K562 (cell line): ENCODE results near the gene TMF1. TPM values are rescaled to one million over a fixed set of nuclear protein-coding genes. Genes with fewer than 3 reads are reported as not detected.

Experiments
- ATAC-seq: fragments of 200-7000 bp; cut with Tn5 transposase; 3 replicates; pipeline ENCODE4 v1.9.1; 2020; ENCODE audit warnings: moderate library complexity
- BruUV-seq: library from RNA; stranded (reverse); fragments of 400-500 nt; replicated peaks from 2 replicates; lab custom pipeline; 2021; lab: Mats Ljungman, UMichigan
- CTCF ChIA-PET: fragments of 300-600 bp; formaldehyde crosslinking; extraction: SDS; loops from one replicate; lab custom pipeline; 2021; ENCODE audit warnings: low intra/inter-chr PET ratio; lab: Yijun Ruan, JAX
- POLR2A ChIA-PET: fragments of 300-600, 350-650 bp; sonication (Branson Sonifier 250); formaldehyde crosslinking; extraction: SDS; loops from one replicate; lab custom pipeline; 2021; ENCODE audit warnings: antibody characterized with exemption, inconsistent platforms; lab: Yijun Ruan, JAX
- DNase-seq, 4 experiments: peaks; one replicate each; pipeline versions ENCODE4 v3.0.0 to v3.0.0-alpha.2; 2011 to 2018; ENCODE audit warnings: low spot score in 3 of 4, mixed read lengths in 3 of 4; ENCODE audit errors: extremely low read depth in 1 of 4
- FAIRE-seq: peaks from 2 replicates; lab custom pipeline; 2011; peaks lifted over from hg19 to GRCh38; lab: Jason Lieb, UNC
- H2AFZ ChIP-seq: 2 replicates; pipeline ENCODE4 v1.6.0; 2011; ENCODE audit warnings: low read depth, low read length, control low read depth, inconsistent platforms
- H3K27ac ChIP-seq: fragments of 200-600 bp; 3 replicates; pipeline ENCODE4 v1.8.0; 2011; ENCODE audit warnings: low read depth, mild to moderate bottlenecking, control low read depth, inconsistent platforms, low read length, moderate library complexity, mixed read lengths; ENCODE audit errors: extremely low read depth
- H3K27me3 ChIP-seq, 2 experiments: fragments of 300-600 bp in 1 of 2; 2 replicates in 1 of 2; 3 replicates in 1 of 2; pipeline versions ENCODE4 v1.6.0 to v1.8.0; 2011; ENCODE audit warnings: inconsistent platforms in 2 of 2, low read length in 2 of 2, mild to moderate bottlenecking in 1 of 2, mixed read lengths in 1 of 2, moderate library complexity in 1 of 2; ENCODE audit not compliant: control insufficient read depth in 2 of 2, insufficient read depth in 2 of 2
- H3K36me3 ChIP-seq: fragments of 300-600 bp; 3 replicates; pipeline ENCODE4 v1.8.0; 2011; ENCODE audit warnings: mild to moderate bottlenecking, low read length, inconsistent platforms; ENCODE audit not compliant: control insufficient read depth, insufficient read depth
- H3K4me1 ChIP-seq, 2 experiments: fragments of 200-600 bp in 1 of 2; replicated peaks in 1 of 2; 2 replicates in 1 of 2; 3 replicates in 1 of 2; pipeline versions ENCODE4 v1.5.1 to v1.8.0; 2011; ENCODE audit warnings: inconsistent platforms in 2 of 2, low read length in 2 of 2, mild to moderate bottlenecking in 1 of 2, mixed read lengths in 1 of 2, moderate library complexity in 1 of 2; ENCODE audit not compliant: control insufficient read depth in 2 of 2, insufficient read depth in 2 of 2
- H3K4me2 ChIP-seq: 2 replicates; pipeline ENCODE4 v1.6.1; 2011; ENCODE audit warnings: low read length, control low read depth, inconsistent platforms, mixed read lengths; ENCODE audit not compliant: insufficient read depth
- H3K4me3 ChIP-seq: fragments of 200-600 bp; sonication (generic), shearing (Covaris generic); 2 replicates; pipeline ENCODE4 v1.5.1; 2016; ENCODE audit warnings: control low read depth, inconsistent platforms
- H3K79me2 ChIP-seq: fragments of 200-600 bp; 3 replicates; pipeline ENCODE4 v1.8.0; 2011; ENCODE audit warnings: low read length, inconsistent platforms; ENCODE audit not compliant: control insufficient read depth, insufficient read depth
- H3K9ac ChIP-seq, 2 experiments: 2 replicates each; pipeline versions ENCODE4 v1.6.0 to v1.6.1; 2011; ENCODE audit warnings: low read depth in 2 of 2, low read length in 2 of 2, control low read depth in 1 of 2, inconsistent platforms in 1 of 2, mild to moderate bottlenecking in 1 of 2, mixed read lengths in 1 of 2; ENCODE audit not compliant: insufficient read depth in 1 of 2
- H3K9me1 ChIP-seq: one replicate; pipeline ENCODE4 v1.6.0; 2011; ENCODE audit warnings: inconsistent platforms, mild to moderate bottlenecking, low read length, moderate library complexity; ENCODE audit not compliant: control insufficient read depth, insufficient read depth
- H3K9me3 ChIP-seq: replicated peaks from 2 replicates; pipeline ENCODE4 v1.5.1; 2011; ENCODE audit warnings: low read depth, low read length, inconsistent platforms; ENCODE audit not compliant: control insufficient read depth, insufficient read depth
- H4K20me1 ChIP-seq: replicated peaks from 2 replicates; pipeline ENCODE4 v1.6.1; 2011; ENCODE audit warnings: low read length, inconsistent platforms, mixed read lengths; ENCODE audit not compliant: control insufficient read depth, insufficient read depth
- CBFB ChIP-seq: sonication (generic); formaldehyde crosslinking; IDR thresholded peaks from 2 replicates; pipeline ENCODE4 v1.4.0; 2020; ENCODE audit warnings: mild to moderate bottlenecking, missing genetic modification reagents
- CEBPB ChIP-seq: fragments of 450-650 bp; IDR thresholded peaks from 2 replicates; pipeline ENCODE4 v1.6.1; 2016; ENCODE audit warnings: missing genetic modification characterization, missing compliant biosample characterization
- FOXJ2 ChIP-seq: fragments of 200-800 bp; sonication (Bioruptor generic); IDR thresholded peaks from 2 replicates; pipeline ENCODE4 v1.6.1; 2016; ENCODE audit warnings: missing genetic modification characterization, missing compliant biosample characterization
- MYBL2 ChIP-seq, 2 experiments: fragments of 450-650 bp in 1 of 2; sonication (generic) in 1 of 2; formaldehyde crosslinking in 1 of 2; IDR thresholded peaks; 2 replicates each; pipeline versions ENCODE4 v1.6.1 to v1.8.1; 2017 to 2022; ENCODE audit warnings: borderline replicate concordance in 1 of 2, inconsistent platforms in 1 of 2, low read depth in 1 of 2, mild to moderate bottlenecking in 1 of 2, missing genetic modification reagents in 1 of 2, moderate library complexity in 1 of 2
- SMAD4 ChIP-seq: fragments of 250-450 bp; sonication (Bioruptor Pico); conservative IDR thresholded peaks from 2 replicates; pipeline ENCODE4 v1.8.0; 2021; ENCODE audit warnings: inconsistent platforms, mild to moderate bottlenecking, moderate library complexity
- SMARCE1 ChIP-seq: fragments of 450-650 bp; IDR thresholded peaks from 2 replicates; pipeline ENCODE4 v1.7.1; 2016; ENCODE audit warnings: mild to moderate bottlenecking
- TCFL5 ChIP-seq: fragments of 250-450 bp; sonication (Bioruptor Pico); conservative IDR thresholded peaks from 2 replicates; pipeline ENCODE4 v1.6.1; 2021; ENCODE audit warnings: mild to moderate bottlenecking, moderate library complexity, matching md5 sums
- TFE3 ChIP-seq: fragments of 450-650 bp; formaldehyde crosslinking; IDR thresholded peaks from 2 replicates; pipeline ENCODE4 v1.4.0; 2020; ENCODE audit warnings: mild to moderate bottlenecking, mixed read lengths
- TGIF2 ChIP-seq: sonication (generic); formaldehyde crosslinking; IDR thresholded peaks from 2 replicates; pipeline ENCODE4 v1.8.1; 2022; ENCODE audit warnings: mild to moderate bottlenecking, missing genetic modification reagents, moderate library complexity
- ZKSCAN3 ChIP-seq: fragments of 250-450 bp; sonication (Bioruptor Pico); IDR thresholded peaks from 2 replicates; pipeline ENCODE4 v1.4.0; 2020
- ZNF12 ChIP-seq: sonication (generic); formaldehyde crosslinking; IDR thresholded peaks from 2 replicates; pipeline ENCODE4 v1.4.0; 2020; ENCODE audit warnings: mild to moderate bottlenecking, missing genetic modification reagents
- ZNF121 ChIP-seq: sonication (generic); formaldehyde crosslinking; conservative IDR thresholded peaks from 2 replicates; pipeline ENCODE4 v1.8.0; 2022; ENCODE audit warnings: missing genetic modification reagents
- ZNF449 ChIP-seq: fragments of 250-450 bp; sonication (Bioruptor Pico); IDR thresholded peaks from 2 replicates; pipeline ENCODE4 v1.8.0; 2022; ENCODE audit warnings: moderate library complexity, mild to moderate bottlenecking, inconsistent platforms
- WGBS: fragments of 100-300 bp; shearing (Covaris generic); methylation state at CpG from one replicate; pipeline ENCODE4 v1.1.6; 2016; ENCODE audit warnings: low coverage, mixed read lengths; ENCODE audit not compliant: insufficient coverage; ENCODE audit errors: missing lambda C conversion rate; 5-methylcytosine and 5-hydroxymethylcytosine counted together
- in situ Hi-C: fragments of 300-500 bp; cut with MboI; formaldehyde crosslinking; loops from 4 replicates; pipeline ENCODE4 v1.15.0; 2018; ENCODE audit warnings: inconsistent platforms, mixed read lengths
- intact Hi-C: fragments of 100-400 bp; cut with micrococcal nuclease; formaldehyde crosslinking; loops from 2 replicates; pipeline ENCODE4 v1.14.2; 2022
- polyA plus RNA-seq, 8 experiments: library from polyadenylated mRNA; depleted of rRNA in 4 of 8; stranded (reverse) in 5 of 8; unstranded in 3 of 8; fragments of >200 nt; fragmentation: Nextera tagmentation in 2 of 8; fragmentation: Illumina TruSeq in 1 of 8; extraction: Ambion mirVana in 2 of 8; extraction: Trizol in 1 of 8; gene quantifications; 2 replicates each; pipeline versions ENCODE4 v1.2.1 to v1.2.3, GENCODE V29; 2011 to 2014; ENCODE audit warnings: inconsistent platforms in 1 of 8, missing spikeins in 1 of 8
- total RNA-seq, 7 experiments: library from RNA; depleted of rRNA in 6 of 7; stranded (reverse); fragments of >200 nt in 6 of 7; fragmentation: Illumina TruSeq in 2 of 7; extraction: Trizol in 2 of 7; gene quantifications; 2 replicates each; pipeline versions ENCODE4 v1.2.1 to v1.2.3, GENCODE V29; 2011 to 2021; ENCODE audit warnings: low replicate concordance in 1 of 7
- TF ChIP-seq, protein P1 (sequence below): fragments of 450-650 bp; IDR thresholded peaks from 2 replicates; pipeline ENCODE4 v1.6.1; 2017; ENCODE audit warnings: antibody characterized with exemption, mild to moderate bottlenecking

TMF1 gene
- total and polyA plus RNA-seq, 9 of the 15 experiments (the other 6 are each of a cell fraction or from before 2014, with no cell fraction given) = 3.1 to 13.9 (median 10.3) TPM

DNA sequence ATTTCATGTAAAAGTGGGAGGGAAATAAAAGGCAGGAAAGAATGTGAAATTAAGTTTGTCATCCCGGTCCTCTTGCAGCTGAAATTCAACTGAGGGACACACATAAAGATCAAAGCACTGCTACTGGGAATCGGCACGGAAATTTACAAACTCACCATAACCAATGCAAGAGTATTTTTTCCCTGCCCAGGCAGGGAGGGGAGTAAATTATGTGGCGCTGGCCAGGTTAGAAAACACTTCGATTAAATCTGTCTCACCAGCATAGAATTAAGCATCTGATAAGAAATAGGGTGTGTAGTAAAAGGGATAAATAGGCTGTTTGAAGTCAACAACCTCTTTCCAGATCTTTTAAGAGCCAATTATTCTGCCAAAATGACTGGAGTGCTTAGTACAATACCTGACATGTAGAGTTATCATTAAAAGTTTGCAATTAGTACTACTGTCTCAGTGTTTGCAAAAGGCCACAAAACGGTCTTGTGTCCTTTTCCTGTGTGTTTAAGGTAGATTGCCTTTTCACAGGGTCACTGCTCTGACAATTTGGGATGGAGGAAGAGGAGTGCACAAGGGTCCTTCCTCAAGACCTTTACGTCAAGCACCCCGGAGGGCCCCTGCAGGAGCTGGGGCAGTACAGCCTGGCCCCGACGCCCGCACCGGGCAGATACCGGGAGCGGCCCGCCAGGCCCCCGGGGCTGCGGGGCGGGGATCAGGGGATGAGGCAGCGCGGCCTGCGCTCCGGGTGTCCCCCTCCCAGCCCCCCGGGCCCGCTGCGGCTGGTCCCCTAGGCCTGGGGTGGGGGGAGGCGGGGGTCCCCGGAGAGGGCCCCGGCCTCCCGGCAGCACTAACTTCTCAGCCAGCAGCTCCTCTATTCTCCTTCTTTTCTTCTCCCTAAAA is 27.4 kb upstream of the TMF1 start:
- Histone ChIP-seq H3K36me3 (no peaks in the 10 kb centered on the region), H3K9me1 (no peaks in the 10 kb centered on the region), H2AFZ (peak overlapping the region; percentile 33; the same call in 1 of the 2 replicates), H3K9ac (peak overlapping the region; percentile 74 to 94), H3K79me2 (peaks cover 29% of the 10 kb centered on the region), H3K4me1 (peaks cover 0 to 29% of the 10 kb centered on the region in 2 experiments), H3K27me3 (no peaks in the 10 kb centered on the region), H3K4me2 (peak overlapping the region; percentile 84), H3K27ac (peak overlapping the region; percentile 70), H4K20me1 (no peaks in the 10 kb centered on the region), H3K9me3 (no peaks in the 10 kb centered on the region), H3K4me3 (peak overlapping the region; percentile 87)
- POLR2A ChIA-PET = no interaction called here
- BruUV-seq = TSS peak; percentile 78
- ATAC-seq (peak; percentile 76), DNase-seq (peak; percentile 27 to 50 (median 38)), FAIRE-seq (peak; percentile 26)
- intact Hi-C loops (loop anchor here (1.0 kb wide), 1 partner anchor 28 kb away; no protein-coding TSS in a partner anchor), in situ Hi-C loops (no loop called here)
- WGBS = 5% methylated on average over 5 of the region's 29 CpGs
- CTCF ChIA-PET = no interaction called here
- TF ChIP-seq TFE3 (CRISPR knock-in tag) (no peak), SMAD4 (CRISPR knock-in tag) (no peak), FOXJ2 (tag) (no peak), MYBL2 (IDR thresholded peaks at IDR 0.05; ENCODE audit: low read depth) (no peak), MYBL2 (CRISPR knock-in tag; IDR thresholded peaks at IDR 0.05; ENCODE audit: borderline replicate concordance) (no peak), TGIF2 (CRISPR knock-in tag) (peak; percentile 30; the same call in 1 of the 2 replicates), TCFL5 (no peak), CEBPB (tag) (no peak), CBFB (CRISPR knock-in tag) (no peak), SMARCE1 (no peak), ZNF449 (no peak; the same call in 1 of the 2 replicates), ZKSCAN3 (CRISPR knock-in tag) (no peak), ZNF12 (CRISPR knock-in tag) (no peak), ZNF121 (CRISPR knock-in tag) (no peak)
- TF ChIP-seq, protein P1, sequence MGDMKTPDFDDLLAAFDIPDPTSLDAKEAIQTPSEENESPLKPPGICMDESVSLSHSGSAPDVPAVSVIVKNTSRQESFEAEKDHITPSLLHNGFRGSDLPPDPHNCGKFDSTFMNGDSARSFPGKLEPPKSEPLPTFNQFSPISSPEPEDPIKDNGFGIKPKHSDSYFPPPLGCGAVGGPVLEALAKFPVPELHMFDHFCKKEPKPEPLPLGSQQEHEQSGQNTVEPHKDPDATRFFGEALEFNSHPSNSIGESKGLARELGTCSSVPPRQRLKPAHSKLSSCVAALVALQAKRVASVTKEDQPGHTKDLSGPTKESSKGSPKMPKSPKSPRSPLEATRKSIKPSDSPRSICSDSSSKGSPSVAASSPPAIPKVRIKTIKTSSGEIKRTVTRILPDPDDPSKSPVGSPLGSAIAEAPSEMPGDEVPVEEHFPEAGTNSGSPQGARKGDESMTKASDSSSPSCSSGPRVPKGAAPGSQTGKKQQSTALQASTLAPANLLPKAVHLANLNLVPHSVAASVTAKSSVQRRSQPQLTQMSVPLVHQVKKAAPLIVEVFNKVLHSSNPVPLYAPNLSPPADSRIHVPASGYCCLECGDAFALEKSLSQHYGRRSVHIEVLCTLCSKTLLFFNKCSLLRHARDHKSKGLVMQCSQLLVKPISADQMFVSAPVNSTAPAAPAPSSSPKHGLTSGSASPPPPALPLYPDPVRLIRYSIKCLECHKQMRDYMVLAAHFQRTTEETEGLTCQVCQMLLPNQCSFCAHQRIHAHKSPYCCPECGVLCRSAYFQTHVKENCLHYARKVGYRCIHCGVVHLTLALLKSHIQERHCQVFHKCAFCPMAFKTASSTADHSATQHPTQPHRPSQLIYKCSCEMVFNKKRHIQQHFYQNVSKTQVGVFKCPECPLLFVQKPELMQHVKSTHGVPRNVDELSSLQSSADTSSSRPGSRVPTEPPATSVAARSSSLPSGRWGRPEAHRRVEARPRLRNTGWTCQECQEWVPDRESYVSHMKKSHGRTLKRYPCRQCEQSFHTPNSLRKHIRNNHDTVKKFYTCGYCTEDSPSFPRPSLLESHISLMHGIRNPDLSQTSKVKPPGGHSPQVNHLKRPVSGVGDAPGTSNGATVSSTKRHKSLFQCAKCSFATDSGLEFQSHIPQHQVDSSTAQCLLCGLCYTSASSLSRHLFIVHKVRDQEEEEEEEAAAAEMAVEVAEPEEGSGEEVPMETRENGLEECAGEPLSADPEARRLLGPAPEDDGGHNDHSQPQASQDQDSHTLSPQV = no peak
